ENCODE measurements around the gene TMEM132D. TPM values are rescaled to one million over a fixed set of nuclear protein-coding genes. Genes with fewer than 3 reads are reported as not detected.

The TMEM132D gene
- total and polyA plus RNA-seq, 2 of the 4 experiments (the other 2 are of a cell fraction) = not detected

- Histone ChIP-seq H3K9me1 (ENCODE audit: insufficient read depth, low read length) (no peaks in the 10 kb centered on the region), H3K27ac (ENCODE audit: insufficient read depth, low read length) (no peak overlapping the region), H2AFZ (replicated peaks; ENCODE audit: low read length, poor library complexity) (no peak overlapping the region), H4K20me1 (ENCODE audit: insufficient read depth, low read length) (no peaks in the 10 kb centered on the region), H2BK120ac (ENCODE audit: low read depth, low read length) (no peak overlapping the region), H3K23ac (ENCODE audit: low read depth, low read length) (no peak overlapping the region), H4K5ac (ENCODE audit: low read depth, low read length) (no peak overlapping the region), H3K4ac (ENCODE audit: low read depth, low read length) (no peak overlapping the region), H4K8ac (ENCODE audit: low read depth in 2 of 2, low read length in 2 of 2) (no peak overlapping the region), H3K36me3 (ENCODE audit: control insufficient read depth, insufficient read depth, low read length) (no peaks in the 10 kb centered on the region), H2BK20ac (ENCODE audit: low read depth, low read length) (no peak overlapping the region), H2BK15ac (ENCODE audit: low read depth, low read length) (no peak overlapping the region), H3K4me1 (ENCODE audit: control insufficient read depth, insufficient read depth, low read length) (no peaks in the 10 kb centered on the region), H3K14ac (replicated peaks; ENCODE audit: low read depth, low read length) (no peak overlapping the region), H2AK5ac (ENCODE audit: low read depth, low read length) (no peak overlapping the region), H3K27me3 (ENCODE audit: control insufficient read depth, insufficient read depth, low read length) (no peaks in the 10 kb centered on the region), H3K4me3 (ENCODE audit: insufficient read depth, low read depth, low read length) (no peak overlapping the region), H4K91ac (ENCODE audit: insufficient read depth, low read depth, low read length) (no peak overlapping the region), H3K79me1 (ENCODE audit: low read depth in 1 of 2, low read length in 2 of 2) (no peaks in the 10 kb centered on the region), H3K9ac (ENCODE audit: low read depth, low read length) (no peak overlapping the region), H2AK9ac (replicated peaks; ENCODE audit: low read depth, low read length, poor library complexity) (no peak overlapping the region), H3K4me2 (ENCODE audit: low read depth, low read length) (no peak overlapping the region), H2BK5ac (ENCODE audit: low read depth, low read length, poor library complexity, severe bottlenecking) (no peak overlapping the region), H3K56ac (ENCODE audit: extremely low read depth, insufficient read depth, low read length) (no peak overlapping the region), H3K9me3 (ENCODE audit: control insufficient read depth, insufficient read depth, low read length) (no peaks in the 10 kb centered on the region; the same call in 1 of the 2 replicates), H3K18ac (ENCODE audit: low read depth, low read length) (no peak overlapping the region)
- BruUV-seq (replicated peaks) = no TSS peak
- ChIA-PET CTCF (no interaction called here), POLR2A (ENCODE audit: unreplicated experiment) (no interaction called here)
- intact Hi-C loops (cut with micrococcal nuclease) = no loop called here
- TF ChIP-seq RCOR1 (IDR thresholded peaks at IDR 0.05; ENCODE audit: insufficient replicate concordance, low read length) = no peak
- TF ChIP-seq NFE2L2 (IDR thresholded peaks at IDR 0.05; ENCODE audit: low read depth, low read length) = no peak
- no peak for TF ChIP-seq USF2 (IDR thresholded peaks at IDR 0.05; ENCODE audit: low read depth, low read length)
- no peak for TF ChIP-seq ELK1 (IDR thresholded peaks at IDR 0.05; ENCODE audit: borderline replicate concordance, low read depth, low read length)
- no CpG with 5 or more reads among the region's 2 CpGs for WGBS, 2 experiments (ENCODE audit: extremely low coverage in 2 of 2, insufficient read length in 1 of 2)
- DNase-seq (no peak), ATAC-seq (ENCODE audit: low read depth) (no peak)
- dilution Hi-C loops (cut with HindIII; ENCODE audit: low sequenced_read_pairs, unreplicated experiment) = no loop called here
- in situ Hi-C loops (cut with MboI; ENCODE audit: low sequenced_read_pairs) = no loop called here
These were observed 380.2 kb downstream of the TMEM132D start for GRCh38 chr12:129523621-129524020.
